ENCODE measurements around the gene PLEKHA8. TPM values are rescaled to one million over a fixed set of nuclear protein-coding genes. Genes with fewer than 3 reads are reported as not detected.

The PLEKHA8 gene
- total RNA-seq, 1 donor from 2014 or later, result 20.3 TPM

DNA sequence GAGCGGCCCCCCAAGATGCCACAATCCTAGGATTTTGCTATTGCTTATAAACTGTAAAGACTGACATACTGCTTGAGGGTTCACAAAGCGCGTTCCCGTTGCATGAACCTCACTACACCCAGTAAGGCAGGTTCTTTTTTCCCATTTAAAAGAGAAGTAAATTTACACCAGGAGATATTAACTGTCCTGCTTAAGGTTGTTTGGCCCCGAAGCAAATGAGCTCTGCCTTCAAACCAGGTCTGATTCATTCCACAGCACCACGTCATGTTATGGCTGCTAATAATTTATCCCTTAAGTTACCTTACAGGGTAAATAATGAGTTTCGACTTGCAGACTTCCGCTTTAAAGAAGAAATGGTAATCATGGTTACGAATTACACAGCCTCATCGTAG, 1.2 kb upstream of the PLEKHA8 start:
- Mint-ChIP-seq H3K27ac (ENCODE audit: unreplicated experiment) (peak overlapping the region; percentile 95), H3K9me3 (ENCODE audit: low read depth) (no peaks in the 10 kb centered on the region), H3K36me3 (ENCODE audit: low read depth) (no peaks in the 10 kb centered on the region), H3K27me3 (ENCODE audit: low read depth) (no peaks in the 10 kb centered on the region), H3K4me3 (ENCODE audit: unreplicated experiment) (no peak overlapping the region), H3K4me1 (ENCODE audit: low read depth) (peaks cover 47% of the 10 kb centered on the region)
- TF ChIP-seq, protein P1, sequence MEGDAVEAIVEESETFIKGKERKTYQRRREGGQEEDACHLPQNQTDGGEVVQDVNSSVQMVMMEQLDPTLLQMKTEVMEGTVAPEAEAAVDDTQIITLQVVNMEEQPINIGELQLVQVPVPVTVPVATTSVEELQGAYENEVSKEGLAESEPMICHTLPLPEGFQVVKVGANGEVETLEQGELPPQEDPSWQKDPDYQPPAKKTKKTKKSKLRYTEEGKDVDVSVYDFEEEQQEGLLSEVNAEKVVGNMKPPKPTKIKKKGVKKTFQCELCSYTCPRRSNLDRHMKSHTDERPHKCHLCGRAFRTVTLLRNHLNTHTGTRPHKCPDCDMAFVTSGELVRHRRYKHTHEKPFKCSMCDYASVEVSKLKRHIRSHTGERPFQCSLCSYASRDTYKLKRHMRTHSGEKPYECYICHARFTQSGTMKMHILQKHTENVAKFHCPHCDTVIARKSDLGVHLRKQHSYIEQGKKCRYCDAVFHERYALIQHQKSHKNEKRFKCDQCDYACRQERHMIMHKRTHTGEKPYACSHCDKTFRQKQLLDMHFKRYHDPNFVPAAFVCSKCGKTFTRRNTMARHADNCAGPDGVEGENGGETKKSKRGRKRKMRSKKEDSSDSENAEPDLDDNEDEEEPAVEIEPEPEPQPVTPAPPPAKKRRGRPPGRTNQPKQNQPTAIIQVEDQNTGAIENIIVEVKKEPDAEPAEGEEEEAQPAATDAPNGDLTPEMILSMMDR (IDR thresholded peaks at IDR 0.05), result no peak
- DNase-seq (ENCODE audit: low spot score), result no peak

DNA sequence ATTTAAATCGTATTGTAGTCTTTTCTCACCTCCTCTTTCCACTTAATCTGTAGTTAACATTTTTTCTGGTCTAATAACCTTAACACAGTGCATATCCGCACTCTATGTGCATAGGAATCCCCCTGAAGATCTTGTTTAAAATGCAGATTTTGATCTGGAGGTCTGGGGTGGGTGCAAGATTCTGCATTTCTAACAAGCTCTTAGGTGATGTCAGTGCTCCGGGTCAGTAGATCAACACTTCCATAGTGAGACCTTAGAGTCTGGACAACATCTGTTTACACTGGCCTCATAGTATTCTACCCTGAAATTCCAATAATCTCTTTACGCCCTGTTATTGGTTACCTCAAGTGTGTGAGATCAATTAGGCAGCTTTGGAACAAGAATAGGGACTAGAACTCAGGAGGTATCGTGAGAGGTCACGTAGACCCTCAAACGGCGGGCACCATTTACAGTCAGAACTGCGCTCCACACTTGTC, 434 bp upstream of the PLEKHA8 start:
- Mint-ChIP-seq H3K4me3 (ENCODE audit: unreplicated experiment) (no peak overlapping the region), H3K27me3 (ENCODE audit: low read depth) (no peaks in the 10 kb centered on the region), H3K36me3 (ENCODE audit: low read depth) (no peaks in the 10 kb centered on the region), H3K27ac (ENCODE audit: unreplicated experiment) (peak overlapping the region; percentile 83), H3K4me1 (ENCODE audit: low read depth) (peaks cover 48% of the 10 kb centered on the region), H3K9me3 (ENCODE audit: low read depth) (no peaks in the 10 kb centered on the region)
- DNase-seq (ENCODE audit: low spot score), result no peak
- TF ChIP-seq, protein P1 (IDR thresholded peaks at IDR 0.05), result no peak

DNA sequence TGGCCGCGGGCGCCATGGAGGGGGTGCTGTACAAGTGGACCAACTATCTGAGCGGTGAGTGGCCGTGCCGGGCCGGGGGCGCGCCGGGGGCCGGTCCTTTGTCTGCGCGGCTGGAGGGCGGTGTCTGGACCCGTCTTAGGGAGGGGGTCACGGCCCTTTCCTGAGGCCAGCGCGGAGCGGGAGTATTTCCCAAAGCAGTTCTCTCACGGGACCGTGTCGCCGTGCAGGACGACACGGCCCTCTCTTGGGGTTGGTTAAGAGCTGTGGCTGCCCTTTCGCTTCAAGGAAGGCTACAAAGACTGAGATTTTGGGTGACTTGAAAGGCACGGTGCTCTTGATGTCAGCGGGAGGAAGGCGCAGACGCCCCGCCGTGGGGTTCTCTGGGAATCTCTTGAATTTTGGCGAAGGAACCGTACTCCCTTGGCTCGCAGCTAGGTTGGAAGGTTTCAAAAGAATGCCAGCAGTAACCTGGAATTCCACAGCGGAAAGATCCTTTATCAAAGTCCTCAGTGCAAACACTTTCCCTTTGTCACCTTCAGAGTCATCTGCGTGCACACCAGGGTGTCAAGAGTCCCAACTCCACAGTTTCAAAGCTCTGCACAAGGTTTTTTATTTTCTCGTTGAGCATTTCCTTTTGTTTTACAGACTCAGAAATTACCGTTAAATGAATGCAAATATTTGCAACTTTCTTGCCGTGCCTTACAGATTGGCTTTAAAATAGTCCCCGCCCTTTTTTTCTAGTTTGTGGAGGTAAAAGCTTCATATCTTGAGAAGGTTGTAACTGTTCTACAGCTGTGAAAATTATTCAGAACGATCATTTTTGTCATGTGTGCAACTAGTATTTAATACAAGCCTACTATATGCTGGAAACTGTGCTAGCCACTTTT, 780 bp downstream of the PLEKHA8 start:
- no peaks in the 10 kb centered on the region for H3K36me3 Mint-ChIP-seq (ENCODE audit: low read depth)
- no peak for DNase-seq (ENCODE audit: low spot score)
- H3K4me1 Mint-ChIP-seq (ENCODE audit: low read depth), result peaks cover 40% of the 10 kb centered on the region
- TF ChIP-seq, protein P1 (IDR thresholded peaks at IDR 0.05), result peak; percentile 14
- H3K4me3 Mint-ChIP-seq (ENCODE audit: unreplicated experiment), result no peak overlapping the region
- H3K27me3 Mint-ChIP-seq (ENCODE audit: low read depth), result no peaks in the 10 kb centered on the region
- no peaks in the 10 kb centered on the region for H3K9me3 Mint-ChIP-seq (ENCODE audit: low read depth)
- no peak overlapping the region for H3K27ac Mint-ChIP-seq (ENCODE audit: unreplicated experiment)

DNA sequence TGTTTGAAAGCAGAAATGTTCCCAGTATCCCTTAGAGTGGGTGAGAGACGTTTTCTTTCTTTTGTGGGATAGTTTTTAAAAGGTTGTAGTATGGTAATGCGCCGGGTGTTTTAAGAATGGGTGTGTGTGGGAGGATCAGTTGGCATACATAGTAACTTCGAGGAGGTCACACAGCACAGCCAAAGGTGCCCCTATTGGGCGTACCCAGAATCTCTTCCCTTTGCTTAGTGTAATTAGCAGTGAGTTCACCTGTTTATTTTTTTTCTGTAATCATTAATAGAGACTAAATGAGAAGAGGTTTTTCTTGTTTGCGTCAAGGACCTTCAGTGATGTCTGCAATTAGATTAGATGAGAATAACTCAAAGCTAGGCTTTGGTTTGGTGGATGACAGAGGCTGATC, 1.5 kb downstream of the PLEKHA8 start:
- no peak overlapping the region for H3K27ac Mint-ChIP-seq (ENCODE audit: unreplicated experiment)
- DNase-seq (ENCODE audit: low spot score), result no peak
- H3K27me3 Mint-ChIP-seq (ENCODE audit: low read depth), result no peaks in the 10 kb centered on the region
- H3K9me3 Mint-ChIP-seq (ENCODE audit: low read depth), result no peaks in the 10 kb centered on the region
- H3K4me1 Mint-ChIP-seq (ENCODE audit: low read depth), result peaks cover 33% of the 10 kb centered on the region
- TF ChIP-seq, protein P1 (IDR thresholded peaks at IDR 0.05), result no peak
- no peak overlapping the region for H3K4me3 Mint-ChIP-seq (ENCODE audit: unreplicated experiment)
- peaks cover 1% of the 10 kb centered on the region for H3K36me3 Mint-ChIP-seq (ENCODE audit: low read depth)

DNA sequence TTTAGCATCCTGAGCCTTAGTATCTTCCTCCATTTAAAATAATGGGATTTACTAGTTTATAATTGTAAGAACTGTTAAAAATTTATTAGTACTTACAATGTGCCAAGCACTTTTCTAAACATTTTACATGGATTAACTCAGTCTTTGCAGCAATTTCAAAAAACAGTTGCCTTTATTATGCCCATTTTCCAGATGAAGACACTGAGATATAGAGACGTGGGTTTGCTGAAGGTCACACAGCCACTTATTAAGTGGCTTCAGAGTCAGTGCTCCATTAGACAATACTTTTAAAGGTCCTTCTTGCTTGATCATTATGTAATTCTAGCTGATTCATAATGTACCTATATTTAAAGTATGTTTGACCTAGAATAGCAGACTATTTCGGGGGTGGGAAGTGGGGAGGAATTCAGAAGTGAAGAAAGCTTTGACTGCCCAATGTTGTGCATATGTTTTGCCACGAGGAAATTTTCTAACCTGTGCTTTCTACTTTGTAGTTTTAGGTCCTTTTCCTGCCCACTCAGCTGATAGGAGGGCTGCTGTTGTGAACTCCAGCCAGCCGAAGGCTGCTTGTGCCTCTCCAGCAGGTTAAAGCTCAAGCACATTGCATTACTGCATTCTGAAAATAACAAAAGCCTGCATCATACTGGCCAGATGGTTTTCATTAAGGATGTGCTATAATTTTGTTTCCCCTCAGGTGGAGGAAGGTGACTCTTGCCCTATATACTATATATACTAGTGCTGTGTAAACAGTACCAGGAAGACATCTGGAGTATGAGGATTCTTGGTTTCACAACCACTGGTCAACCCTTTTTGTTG, 4.3 kb downstream of the PLEKHA8 start:
- no peaks in the 10 kb centered on the region for H3K27me3 Mint-ChIP-seq (ENCODE audit: low read depth)
- peaks cover 15% of the 10 kb centered on the region for H3K4me1 Mint-ChIP-seq (ENCODE audit: low read depth)
- peak overlapping the region; percentile 24 for H3K27ac Mint-ChIP-seq (ENCODE audit: unreplicated experiment)
- H3K4me3 Mint-ChIP-seq (ENCODE audit: unreplicated experiment), result no peak overlapping the region
- peaks cover 1% of the 10 kb centered on the region for H3K36me3 Mint-ChIP-seq (ENCODE audit: low read depth)
- TF ChIP-seq, protein P1 (IDR thresholded peaks at IDR 0.05), result no peak
- no peak for DNase-seq (ENCODE audit: low spot score)
- no peaks in the 10 kb centered on the region for H3K9me3 Mint-ChIP-seq (ENCODE audit: low read depth)

Data from chondrocyte (in vitro differentiated cells).